Thoracic aorta (tissue), 2 donors: ENCODE results near the gene LHX1. TPM values are rescaled to one million over a fixed set of nuclear protein-coding genes. Genes with fewer than 3 reads are reported as not detected.

Source experiments
- ATAC-seq: fragments of 150-250 bp; one replicate; pipeline ENCODE4 v1.8.0; 2017; ENCODE audit warnings: low read depth; ENCODE audit not compliant: insufficient number of reproducible peaks, low FRiP score
- DNase-seq: peaks from one replicate; pipeline ENCODE4 v3.0.0-alpha.2; 2020; ENCODE audit warnings: low spot score
- H3K27ac ChIP-seq, 2 donors: fragments of 200-600 bp; sonication (generic); 1 replicate in 1 of 2; 2 replicates in 1 of 2; pipeline ENCODE4 v1.5.1; 2016; ENCODE audit warnings: mild to moderate bottlenecking in 2 of 2, moderate library complexity in 2 of 2
- H3K27me3 ChIP-seq: fragments of 200-600 bp; sonication (generic); replicated peaks from 2 replicates; pipeline ENCODE4 v1.6.0; 2016; ENCODE audit warnings: mild to moderate bottlenecking; ENCODE audit not compliant: insufficient read depth
- H3K36me3 ChIP-seq: fragments of 200-600 bp; sonication (generic); one replicate; pipeline ENCODE4 v1.5.1; 2016
- H3K4me1 ChIP-seq, 2 donors: fragments of 200-600 bp; sonication (generic); 1 replicate in 1 of 2; 2 replicates in 1 of 2; pipeline versions ENCODE4 v1.5.1 to v1.6.0; 2016; ENCODE audit warnings: low read depth in 2 of 2, mild to moderate bottlenecking in 1 of 2; ENCODE audit not compliant: control insufficient read depth in 1 of 2
- H3K4me3 ChIP-seq: fragments of 200-600 bp; sonication (generic); 2 replicates; pipeline ENCODE4 v1.5.1; 2016; ENCODE audit warnings: mild to moderate bottlenecking
- H3K9me3 ChIP-seq: fragments of 200-600 bp; sonication (generic); 2 replicates; pipeline ENCODE4 v1.5.1; 2016
- total RNA-seq, 2 donors: library from RNA; depleted of rRNA; stranded (reverse); fragments of >200 nt; gene quantifications; one replicate each; pipeline versions ENCODE4 v1.1.0 to v1.2.3, GENCODE V29; 2016
- TF ChIP-seq, protein P1 (sequence below): fragments of 200-600 bp; sonication (generic); IDR thresholded peaks from one replicate; pipeline ENCODE4 v1.5.1; 2019; ENCODE audit warnings: antibody characterized with exemption

LHX1 gene
- total RNA-seq, 2 donors from 2014 or later, result not detected

DNA sequence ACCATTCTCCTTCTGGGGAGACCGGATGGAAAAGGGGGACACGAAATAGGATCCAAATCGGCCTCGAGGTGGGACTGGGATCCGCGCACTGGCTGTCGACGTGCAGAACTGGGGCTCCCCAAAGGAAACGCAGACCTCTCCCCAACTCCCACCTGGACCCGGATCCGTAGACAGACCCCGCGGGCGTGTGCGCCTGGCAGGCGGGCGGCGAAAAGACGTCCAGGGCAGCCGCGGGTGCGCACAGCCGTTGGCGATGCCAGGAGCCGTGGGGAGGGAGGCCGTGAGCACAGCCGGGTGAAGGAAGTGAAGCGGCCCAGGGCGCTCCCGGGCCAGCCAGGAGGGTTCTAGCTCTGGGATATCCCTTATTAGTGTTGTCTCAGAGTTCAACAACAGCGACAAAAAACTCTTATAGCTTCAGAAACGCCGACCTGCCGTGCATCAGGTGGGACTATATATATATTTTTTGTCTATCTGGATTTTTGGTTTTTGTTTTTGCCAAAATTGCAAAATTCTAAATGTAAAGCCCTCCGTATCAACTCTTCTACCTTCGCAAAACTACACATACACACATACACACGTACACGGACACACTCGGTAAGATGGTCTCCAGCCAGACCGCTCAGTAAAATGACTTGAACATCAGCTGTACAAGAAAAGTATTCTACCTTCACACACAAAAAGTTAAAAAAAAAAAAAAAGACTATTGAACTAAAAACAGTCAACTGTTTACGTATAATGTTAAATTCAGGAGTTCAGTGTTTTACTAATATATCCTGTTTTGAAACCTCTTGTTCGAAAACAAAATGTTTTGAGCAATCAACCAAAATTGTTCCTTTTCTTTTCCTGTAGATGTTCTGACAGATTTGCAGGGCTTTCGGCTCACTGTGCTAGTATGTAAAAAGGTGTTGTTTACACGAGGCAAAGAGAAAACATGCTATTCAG, 6.2 kb downstream of the LHX1 start:
- no peak for DNase-seq
- no peak for ATAC-seq
- Histone ChIP-seq H3K36me3 (no peaks in the 10 kb centered on the region), H3K4me3 (no peak overlapping the region), H3K4me1 (peaks cover 9 to 25% of the 10 kb centered on the region in 2 donors), H3K9me3 (no peaks in the 10 kb centered on the region), H3K27me3 (peaks cover 62% of the 10 kb centered on the region), H3K27ac (peak overlapping the region in 1 of 2 donors; percentile 30)
- TF ChIP-seq, protein P1, sequence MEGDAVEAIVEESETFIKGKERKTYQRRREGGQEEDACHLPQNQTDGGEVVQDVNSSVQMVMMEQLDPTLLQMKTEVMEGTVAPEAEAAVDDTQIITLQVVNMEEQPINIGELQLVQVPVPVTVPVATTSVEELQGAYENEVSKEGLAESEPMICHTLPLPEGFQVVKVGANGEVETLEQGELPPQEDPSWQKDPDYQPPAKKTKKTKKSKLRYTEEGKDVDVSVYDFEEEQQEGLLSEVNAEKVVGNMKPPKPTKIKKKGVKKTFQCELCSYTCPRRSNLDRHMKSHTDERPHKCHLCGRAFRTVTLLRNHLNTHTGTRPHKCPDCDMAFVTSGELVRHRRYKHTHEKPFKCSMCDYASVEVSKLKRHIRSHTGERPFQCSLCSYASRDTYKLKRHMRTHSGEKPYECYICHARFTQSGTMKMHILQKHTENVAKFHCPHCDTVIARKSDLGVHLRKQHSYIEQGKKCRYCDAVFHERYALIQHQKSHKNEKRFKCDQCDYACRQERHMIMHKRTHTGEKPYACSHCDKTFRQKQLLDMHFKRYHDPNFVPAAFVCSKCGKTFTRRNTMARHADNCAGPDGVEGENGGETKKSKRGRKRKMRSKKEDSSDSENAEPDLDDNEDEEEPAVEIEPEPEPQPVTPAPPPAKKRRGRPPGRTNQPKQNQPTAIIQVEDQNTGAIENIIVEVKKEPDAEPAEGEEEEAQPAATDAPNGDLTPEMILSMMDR, result no peak

DNA sequence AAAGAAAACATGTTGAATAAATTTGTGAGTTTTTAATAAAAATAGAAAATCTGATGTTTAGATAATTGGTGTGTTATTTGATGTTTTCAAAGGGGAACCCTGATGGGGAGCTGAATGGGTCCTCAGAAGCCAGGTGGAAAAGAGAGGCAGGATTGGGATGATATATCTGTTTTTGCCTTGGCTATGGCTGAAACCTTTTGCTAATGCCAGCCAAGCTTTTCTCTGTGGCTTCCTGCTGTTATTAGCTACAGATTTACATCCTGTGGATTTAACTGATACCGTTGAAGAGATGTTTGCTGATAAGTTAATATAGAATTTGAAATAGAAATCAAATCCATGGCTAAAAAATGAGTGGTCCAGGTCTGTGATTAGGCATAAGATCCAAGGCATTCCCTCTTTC, 7.3 kb downstream of the LHX1 start:
- DNase-seq (no peak), ATAC-seq (no peak)
- Histone ChIP-seq H3K4me1 (peaks cover 9 to 22% of the 10 kb centered on the region in 2 donors), H3K27ac (no peak overlapping the region), H3K36me3 (no peaks in the 10 kb centered on the region), H3K27me3 (peaks cover 51% of the 10 kb centered on the region), H3K9me3 (no peaks in the 10 kb centered on the region), H3K4me3 (no peak overlapping the region)
- TF ChIP-seq, protein P1, result no peak

- no peak overlapping the region for H3K27ac ChIP-seq
- H3K27me3 ChIP-seq, result peaks cover 47% of the 10 kb centered on the region
- TF ChIP-seq, protein P1, result no peak
- H3K4me1 ChIP-seq, result peaks cover 14 to 28% of the 10 kb centered on the region in 2 donors
- DNase-seq, result no peak
- H3K9me3 ChIP-seq, result no peaks in the 10 kb centered on the region
- no peak overlapping the region for H3K4me3 ChIP-seq
- no peak for ATAC-seq
- no peaks in the 10 kb centered on the region for H3K36me3 ChIP-seq
Observed at GRCh38 chr17:36945140-36945539, 7.9 kb downstream of the LHX1 start.

DNA sequence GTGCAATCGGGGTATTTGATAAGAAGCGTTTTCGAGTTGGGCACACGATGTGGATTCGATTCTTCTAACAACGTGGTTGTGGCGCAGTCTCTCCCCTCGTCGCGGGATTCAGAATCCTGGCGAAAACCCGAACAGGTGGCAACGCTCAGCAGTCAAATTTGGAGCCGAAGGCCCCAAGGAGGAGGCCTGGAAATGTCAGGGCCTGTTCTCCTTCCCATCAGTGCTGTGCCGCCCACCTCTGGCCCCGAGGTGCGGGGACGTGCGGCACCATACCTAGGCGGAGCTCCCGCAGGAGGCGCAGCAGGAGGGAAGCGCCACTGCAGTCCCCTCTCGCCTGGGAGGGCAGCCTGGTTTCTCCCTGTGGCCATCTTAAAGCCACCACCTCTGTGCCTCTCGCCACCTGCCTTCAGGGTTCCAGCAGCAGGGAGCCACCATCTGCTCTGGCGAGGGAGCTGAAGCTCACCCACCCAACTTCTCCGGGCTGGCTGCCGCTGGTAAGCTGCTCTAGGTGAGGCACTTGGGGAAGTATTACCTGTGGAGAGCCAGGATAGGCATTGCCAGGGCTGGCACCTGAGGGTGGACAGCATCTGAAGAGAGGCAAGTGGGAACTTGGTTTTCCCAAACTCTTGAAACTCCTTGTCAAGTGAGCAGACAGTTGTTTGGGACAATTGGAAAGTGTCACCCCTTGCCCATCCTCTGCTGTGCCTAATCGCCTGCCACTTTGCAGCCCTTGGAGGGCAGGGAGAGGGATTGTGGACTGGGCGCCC, 8.9 kb downstream of the LHX1 start:
- H3K4me3 ChIP-seq, result no peak overlapping the region
- no peak for DNase-seq
- no peaks in the 10 kb centered on the region for H3K9me3 ChIP-seq
- ATAC-seq, result no peak
- peaks cover 18 to 37% of the 10 kb centered on the region in 2 donors for H3K4me1 ChIP-seq
- TF ChIP-seq, protein P1, result no peak
- no peak overlapping the region for H3K27ac ChIP-seq
- H3K36me3 ChIP-seq, result no peaks in the 10 kb centered on the region
- H3K27me3 ChIP-seq, result peaks cover 38% of the 10 kb centered on the region

GRCh38 chr17:36946726-36947091, 9.4 kb downstream of the LHX1 start:
- Histone ChIP-seq H3K27me3 (peaks cover 33% of the 10 kb centered on the region), H3K27ac (no peak overlapping the region), H3K4me3 (no peak overlapping the region), H3K36me3 (no peaks in the 10 kb centered on the region), H3K9me3 (no peaks in the 10 kb centered on the region), H3K4me1 (peaks cover 18 to 41% of the 10 kb centered on the region in 2 donors)
- DNase-seq, result no peak
- TF ChIP-seq, protein P1, result no peak
- ATAC-seq, result no peak
